SJSA1 (cell line): ENCODE data around the gene COL4A2. TPM values are rescaled to one million over a fixed set of nuclear protein-coding genes. Genes with fewer than 3 reads are reported as not detected.
A peak's percentile ranks its signal among the peaks of the same experiment; 100 is the strongest.

Experiments
- DNase-seq, 2 experiments: peaks; one replicate each; pipeline ENCODE4 v3.0.0-alpha.2; 2015 to 2020; ENCODE audit warnings: low spot score in 2 of 2, low read depth in 1 of 2
- H3K27ac ChIP-seq: fragments of 250-450 bp; sonication (Bioruptor Pico); 2 replicates; pipeline ENCODE4 v1.5.1; 2020; ENCODE audit warnings: mild to moderate bottlenecking, moderate library complexity
- H3K27me3 ChIP-seq: fragments of 250-450 bp; sonication (Bioruptor Pico); replicated peaks from 2 replicates; pipeline ENCODE4 v1.5.1; 2020; ENCODE audit warnings: mild to moderate bottlenecking, moderate library complexity
- H3K36me3 ChIP-seq: fragments of 250-450 bp; sonication (Bioruptor Pico); 2 replicates; pipeline ENCODE4 v1.5.1; 2020; ENCODE audit warnings: mild to moderate bottlenecking
- H3K4me1 ChIP-seq: fragments of 250-450 bp; sonication (Bioruptor Pico); replicated peaks from 2 replicates; pipeline ENCODE4 v1.6.1; 2021; ENCODE audit warnings: mild to moderate bottlenecking
- H3K4me3 ChIP-seq: fragments of 250-450 bp; sonication (Bioruptor Pico); 2 replicates; pipeline ENCODE4 v1.5.1; 2020; ENCODE audit warnings: mild to moderate bottlenecking
- H3K9me3 ChIP-seq: fragments of 250-450 bp; sonication (Bioruptor Pico); replicated peaks from 2 replicates; pipeline ENCODE4 v1.5.1; 2020; ENCODE audit warnings: mild to moderate bottlenecking
- total RNA-seq: library from RNA; depleted of rRNA; stranded (reverse); fragments of >200 nt; shearing (Covaris generic); gene quantifications from 2 replicates; pipeline ENCODE4 v1.2.3, GENCODE V29; 2014

Gene COL4A2
- total RNA-seq, 1 experiment from 2014 or later, result 741 TPM

DNA sequence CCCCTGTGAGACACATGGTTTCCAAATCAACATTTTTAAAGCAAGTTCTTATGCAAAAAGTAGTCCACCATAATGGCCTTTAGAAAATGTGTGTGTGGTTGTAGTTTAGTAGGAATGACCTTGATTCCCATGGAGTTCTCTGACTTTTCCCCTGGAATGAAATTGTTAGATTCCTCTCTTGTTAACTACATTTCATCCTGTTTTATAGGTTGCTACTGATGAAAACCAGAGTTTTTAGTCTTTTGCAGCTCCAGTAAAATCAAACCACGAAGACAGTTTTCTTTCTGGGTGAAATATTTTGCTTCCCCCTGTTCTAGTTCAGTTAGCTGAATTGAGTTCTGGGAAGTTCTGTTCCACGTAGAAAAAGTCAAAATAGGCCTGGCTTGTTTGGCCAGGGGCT, 146.7 kb downstream of the COL4A2 start:
- peaks cover 9% of the 10 kb centered on the region for H3K4me1 ChIP-seq
- H3K4me3 ChIP-seq, result no peak overlapping the region
- H3K27ac ChIP-seq, result no peak overlapping the region
- DNase-seq, result no peak
- peaks cover 49% of the 10 kb centered on the region for H3K36me3 ChIP-seq
- H3K9me3 ChIP-seq, result no peaks in the 10 kb centered on the region
- peaks cover 5% of the 10 kb centered on the region; the same call in 1 of the 2 replicates for H3K27me3 ChIP-seq

GRCh38 chr13:110454227-110454859, 147.3 kb downstream of the COL4A2 start:
- Histone ChIP-seq H3K4me1 (peaks cover 4% of the 10 kb centered on the region), H3K4me3 (no peak overlapping the region), H3K36me3 (peaks cover 48% of the 10 kb centered on the region), H3K27ac (no peak overlapping the region), H3K9me3 (no peaks in the 10 kb centered on the region), H3K27me3 (peaks cover 5% of the 10 kb centered on the region; the same call in 1 of the 2 replicates)
- DNase-seq, result no peak

DNA sequence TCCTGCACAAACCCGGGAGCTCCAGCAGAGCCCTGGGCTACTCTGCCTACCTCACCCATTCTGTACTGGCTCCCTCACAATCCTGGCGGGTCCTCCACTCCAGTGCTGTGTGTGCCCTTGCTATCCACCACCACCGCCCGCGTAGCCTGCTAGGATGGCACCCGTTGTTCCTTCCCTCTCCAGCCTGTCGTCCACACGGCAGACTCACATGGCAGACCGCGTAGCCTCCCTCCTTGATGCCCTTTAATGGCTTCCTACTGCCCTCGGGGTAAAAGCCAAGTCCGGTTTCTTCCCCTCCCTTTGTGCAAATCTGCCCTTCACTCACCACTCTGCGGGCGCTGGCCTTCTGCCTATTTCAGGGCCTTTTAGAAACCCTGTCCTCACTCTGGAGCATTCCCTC, 147.9 kb downstream of the COL4A2 start:
- H3K9me3 ChIP-seq, result no peaks in the 10 kb centered on the region
- H3K27me3 ChIP-seq, result peaks cover 5% of the 10 kb centered on the region; the same call in 1 of the 2 replicates
- no peak overlapping the region for H3K4me3 ChIP-seq
- no peak overlapping the region for H3K27ac ChIP-seq
- peaks cover 4% of the 10 kb centered on the region for H3K4me1 ChIP-seq
- peaks cover 45% of the 10 kb centered on the region for H3K36me3 ChIP-seq
- DNase-seq, result no peak

GRCh38 chr13:110455444-110455843, 148.4 kb downstream of the COL4A2 start:
- H3K27me3 ChIP-seq, result peaks cover 5% of the 10 kb centered on the region; the same call in 1 of the 2 replicates
- peaks cover 40% of the 10 kb centered on the region for H3K36me3 ChIP-seq
- no peak for DNase-seq
- H3K9me3 ChIP-seq, result no peaks in the 10 kb centered on the region
- H3K4me3 ChIP-seq, result no peak overlapping the region
- H3K4me1 ChIP-seq, result peaks cover 4% of the 10 kb centered on the region
- H3K27ac ChIP-seq, result no peak overlapping the region

DNA sequence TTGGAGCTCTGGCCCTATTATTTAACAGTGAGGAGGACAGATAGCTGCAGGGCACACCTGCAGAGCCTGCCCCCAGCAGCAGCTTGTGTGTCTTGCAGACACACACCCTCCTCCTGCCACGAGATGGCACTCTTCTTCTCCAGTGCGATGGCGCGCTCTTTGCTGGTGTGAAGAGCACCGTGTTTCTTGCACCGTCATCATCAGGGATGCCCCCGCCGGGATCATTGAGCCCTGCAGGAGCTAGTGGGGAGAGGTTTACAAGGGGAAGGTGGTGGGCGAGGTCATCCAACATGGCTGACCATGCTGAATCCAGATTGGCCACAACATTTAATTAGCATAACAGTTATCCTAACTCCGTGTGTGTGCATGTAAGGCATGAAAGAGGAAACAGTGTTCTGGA, 148.9 kb downstream of the COL4A2 start:
- peaks cover 4% of the 10 kb centered on the region for H3K4me1 ChIP-seq
- H3K4me3 ChIP-seq, result no peak overlapping the region
- no peaks in the 10 kb centered on the region for H3K9me3 ChIP-seq
- peak; percentile 93 to 95 for DNase-seq
- peaks cover 5% of the 10 kb centered on the region; the same call in 1 of the 2 replicates for H3K27me3 ChIP-seq
- no peak overlapping the region for H3K27ac ChIP-seq
- H3K36me3 ChIP-seq, result peaks cover 35% of the 10 kb centered on the region

- Histone ChIP-seq H3K9me3 (no peaks in the 10 kb centered on the region), H3K4me3 (no peak overlapping the region), H3K27ac (no peak overlapping the region), H3K4me1 (peaks cover 4% of the 10 kb centered on the region), H3K27me3 (peaks cover 5% of the 10 kb centered on the region; the same call in 1 of the 2 replicates), H3K36me3 (peaks cover 36% of the 10 kb centered on the region)
- no peak for DNase-seq
These were observed 149.5 kb downstream of the COL4A2 start for GRCh38 chr13:110456550-110456949.

- no peak for DNase-seq
- H3K36me3 ChIP-seq, result peaks cover 38% of the 10 kb centered on the region
These were observed 150.3 kb downstream of the COL4A2 start for GRCh38 chr13:110457361-110457760.

DNA sequence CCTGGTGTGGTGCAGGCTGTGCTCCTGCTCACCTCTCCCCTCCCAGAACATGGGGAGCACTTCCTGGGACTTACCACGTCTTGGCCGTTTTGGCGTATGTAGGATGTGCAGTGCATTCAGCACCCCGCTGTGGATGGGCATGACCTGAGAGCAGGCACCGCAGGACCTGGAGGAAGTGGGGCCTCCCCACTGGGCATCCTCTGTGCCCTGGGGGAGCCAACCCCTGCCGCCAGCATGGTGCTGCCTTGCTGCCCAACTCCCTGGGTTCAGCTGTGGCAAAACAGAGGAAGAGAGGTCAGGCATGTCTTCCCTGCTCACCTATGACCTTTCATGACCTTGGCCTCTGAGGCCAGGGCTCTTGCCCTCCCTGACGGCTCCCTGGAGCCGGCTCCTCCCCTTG, 150.9 kb downstream of the COL4A2 start:
- Histone ChIP-seq H3K36me3 (peaks cover 41% of the 10 kb centered on the region), H3K9me3 (no peaks in the 10 kb centered on the region), H3K27me3 (peaks cover 8% of the 10 kb centered on the region; the same call in 1 of the 2 replicates), H3K4me3 (no peak overlapping the region), H3K4me1 (peaks cover 4% of the 10 kb centered on the region), H3K27ac (no peak overlapping the region)
- DNase-seq, result no peak

More at GRCh38 chr13:110457361-110457760, 150.3 kb downstream of the COL4A2 start:
- H3K9me3 ChIP-seq, result no peaks in the 10 kb centered on the region
- peaks cover 4% of the 10 kb centered on the region for H3K4me1 ChIP-seq
- no peak overlapping the region for H3K27ac ChIP-seq
- peaks cover 6% of the 10 kb centered on the region; the same call in 1 of the 2 replicates for H3K27me3 ChIP-seq
- H3K4me3 ChIP-seq, result no peak overlapping the region

- DNase-seq, result no peak
- no peaks in the 10 kb centered on the region for H3K9me3 ChIP-seq
- peaks cover 8% of the 10 kb centered on the region; the same call in 1 of the 2 replicates for H3K27me3 ChIP-seq
- H3K27ac ChIP-seq, result no peak overlapping the region
- H3K36me3 ChIP-seq, result peaks cover 40% of the 10 kb centered on the region
- no peak overlapping the region for H3K4me3 ChIP-seq
- peaks cover 11% of the 10 kb centered on the region for H3K4me1 ChIP-seq
These were observed 151.7 kb downstream of the COL4A2 start for GRCh38 chr13:110458594-110459365.

- peaks cover 59% of the 10 kb centered on the region for H3K36me3 ChIP-seq
- H3K4me1 ChIP-seq, result peaks cover 15% of the 10 kb centered on the region
- no peak overlapping the region for H3K4me3 ChIP-seq
These were observed 155.0 kb downstream of the COL4A2 start for GRCh38 chr13:110462091-110462490.

GRCh38 chr13:110463156-110463555, 156.1 kb downstream of the COL4A2 start:
- peaks cover 15% of the 10 kb centered on the region for H3K4me1 ChIP-seq
- DNase-seq, result no peak
- H3K27ac ChIP-seq, result no peak overlapping the region
- H3K27me3 ChIP-seq, result 0 out of 2 replicates have a peak, but pooled peaks cover 3% of the 10 kb centered on the region
- no peaks in the 10 kb centered on the region for H3K9me3 ChIP-seq
- H3K36me3 ChIP-seq, result peaks cover 62% of the 10 kb centered on the region
- no peak overlapping the region for H3K4me3 ChIP-seq

More at GRCh38 chr13:110462091-110462490, 155.0 kb downstream of the COL4A2 start:
- no peak for DNase-seq
- H3K9me3 ChIP-seq, result no peaks in the 10 kb centered on the region
- H3K27me3 ChIP-seq, result 0 out of 2 replicates have a peak, but pooled peaks cover 5% of the 10 kb centered on the region
- no peak overlapping the region for H3K27ac ChIP-seq

- Histone ChIP-seq H3K36me3 (peaks cover 60% of the 10 kb centered on the region), H3K4me1 (peaks cover 15% of the 10 kb centered on the region), H3K4me3 (no peak overlapping the region), H3K9me3 (no peaks in the 10 kb centered on the region), H3K27me3 (0 out of 2 replicates have a peak, but pooled peaks cover 3% of the 10 kb centered on the region), H3K27ac (no peak overlapping the region)
- DNase-seq, result peak; percentile 53 to 77
These were observed 156.9 kb downstream of the COL4A2 start for GRCh38 chr13:110463871-110464510.

- Histone ChIP-seq H3K27ac (no peak overlapping the region), H3K36me3 (peaks cover 61% of the 10 kb centered on the region), H3K9me3 (no peaks in the 10 kb centered on the region), H3K27me3 (0 out of 2 replicates have a peak, but pooled peaks cover 3% of the 10 kb centered on the region), H3K4me1 (peaks cover 15% of the 10 kb centered on the region), H3K4me3 (no peak overlapping the region)
- DNase-seq, result no peak
These were observed 157.7 kb downstream of the COL4A2 start for GRCh38 chr13:110464556-110465333.
